Measurements from ENCODE around the gene CPNE4.

GRCh38 chr3:131731709-131732108, 303.1 kb downstream of the CPNE4 start:
- TF ChIP-seq CTCF (conservative IDR thresholded peaks at IDR 0.05; ENCODE audit: low read length) (no peak), EZH2phosphoT487 (IDR thresholded peaks at IDR 0.05; ENCODE audit: borderline replicate concordance) (no peak)
